Jurkat, Clone E6-1 (cell line): ENCODE data around the gene PADI6.

Source experiments
- DNase-seq: peaks from one replicate; pipeline ENCODE4 v3.0.0-alpha.2; 2011; ENCODE audit warnings: low read depth, low spot score
- H3K4me3 ChIP-seq: 2 replicates; pipeline ENCODE4 v1.5.1; 2011; ENCODE audit warnings: mild to moderate bottlenecking, low read length, control low read depth, moderate library complexity

Gene PADI6

DNA sequence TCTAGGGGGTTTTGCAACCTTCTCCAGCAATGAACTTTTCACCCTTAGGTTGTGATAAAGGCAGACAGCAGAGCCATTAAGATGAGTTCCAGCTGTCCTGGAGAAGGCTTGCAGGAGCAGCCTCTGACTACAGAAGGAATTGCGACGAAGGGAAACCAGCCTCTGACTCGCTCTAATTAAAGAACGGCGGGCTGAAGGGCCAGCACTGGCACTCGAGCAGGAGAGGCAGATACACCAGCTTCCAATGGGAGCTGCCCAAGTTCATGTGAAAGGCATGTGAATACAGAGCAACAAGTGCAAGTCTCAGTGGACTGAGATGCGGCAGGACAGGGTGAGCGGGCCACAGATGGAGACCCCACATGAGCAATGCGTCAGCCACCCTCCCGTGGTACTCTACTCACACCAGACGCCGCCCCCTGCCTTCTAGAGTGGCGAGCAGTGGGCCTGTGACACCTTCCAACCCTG lies 51.8 kb downstream of the PADI6 start:
- H3K4me3 ChIP-seq, result no peak overlapping the region
- no peak for DNase-seq

DNA sequence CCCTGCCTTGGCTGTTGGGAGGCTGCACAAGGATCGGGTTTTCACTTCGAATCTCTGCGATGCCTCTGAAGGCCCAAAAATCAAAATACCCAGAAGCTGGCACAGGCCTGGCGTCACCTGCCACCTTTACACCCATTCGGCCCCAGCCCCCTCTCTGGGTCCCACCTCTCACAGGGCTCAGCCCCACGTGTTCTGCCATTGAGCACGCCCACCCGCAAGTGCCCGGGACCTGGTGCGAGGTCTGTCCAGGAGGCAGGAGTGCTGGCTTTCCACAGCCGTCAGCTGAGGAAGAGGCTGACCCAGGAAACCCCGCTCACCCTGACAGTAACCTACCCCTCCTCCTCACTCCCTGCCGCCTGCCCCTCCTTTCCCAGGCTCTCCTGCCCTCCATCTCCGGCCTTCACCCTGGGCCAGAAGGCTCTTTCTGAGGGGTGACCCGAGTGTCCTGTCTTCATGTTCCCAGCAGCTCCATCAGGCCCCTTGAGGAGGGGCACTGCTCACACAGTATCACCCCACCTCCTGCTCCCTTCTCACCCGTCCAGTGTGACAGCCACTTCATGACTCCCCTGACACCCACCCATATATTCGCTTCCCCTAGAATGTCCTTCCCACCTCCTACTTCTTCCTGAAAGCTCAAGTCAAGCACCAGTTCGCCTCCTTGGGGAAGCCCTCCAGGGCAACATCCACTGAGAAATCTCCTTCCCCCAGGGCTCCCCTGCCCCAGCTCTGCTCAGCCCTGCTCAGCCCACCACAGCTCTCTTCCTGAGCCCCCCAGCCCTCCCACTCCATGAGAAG lies 54.0 kb downstream of the PADI6 start:
- no peak for DNase-seq
- no peak overlapping the region for H3K4me3 ChIP-seq

DNA sequence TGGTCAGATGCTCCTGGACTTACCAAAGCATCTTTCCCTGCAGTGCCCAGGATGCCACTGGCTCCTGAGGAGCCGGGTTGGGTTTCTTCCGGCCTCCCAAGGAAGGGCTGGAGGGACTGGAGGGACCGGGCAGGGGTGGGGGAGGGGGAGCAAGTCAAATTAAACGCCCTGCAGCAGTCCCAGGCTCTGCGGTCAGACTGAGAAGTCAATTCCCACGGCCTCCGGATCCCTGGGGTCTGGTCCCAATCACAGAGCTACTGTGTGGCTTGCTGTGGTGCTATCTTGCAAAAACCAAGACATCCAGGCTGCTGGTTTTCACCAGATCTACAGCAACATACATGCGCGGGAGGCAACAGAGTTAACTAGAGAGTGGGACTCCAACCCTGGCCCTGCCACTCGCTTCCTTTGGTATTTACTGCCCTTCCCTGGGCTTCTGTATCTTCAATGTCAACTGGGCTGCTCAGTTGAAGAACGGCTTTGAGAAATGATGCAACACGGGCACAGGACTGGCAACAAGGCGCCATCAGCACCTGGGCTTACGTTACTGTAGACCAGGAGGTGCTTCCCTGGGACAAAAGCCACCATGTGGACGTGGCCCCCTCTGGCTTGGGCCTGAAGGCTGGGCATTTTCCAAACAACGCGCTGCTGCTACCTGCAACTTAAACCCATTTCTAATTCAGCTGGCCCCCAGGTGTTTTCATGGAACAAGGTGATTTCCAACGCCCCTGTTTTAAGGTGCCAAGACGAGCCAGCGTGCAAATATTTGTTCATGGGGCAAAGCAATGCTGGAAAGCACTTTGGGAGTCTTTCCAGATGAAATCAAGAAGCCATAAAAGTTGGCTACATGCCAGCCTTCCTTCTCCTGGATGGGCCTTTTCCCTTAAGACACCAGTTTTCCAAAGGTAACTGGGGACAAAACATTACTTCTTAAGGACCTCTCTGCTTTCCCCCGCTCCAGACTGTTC lies 56.0 kb downstream of the PADI6 start:
- no peak for DNase-seq
- H3K4me3 ChIP-seq, result no peak overlapping the region

DNA sequence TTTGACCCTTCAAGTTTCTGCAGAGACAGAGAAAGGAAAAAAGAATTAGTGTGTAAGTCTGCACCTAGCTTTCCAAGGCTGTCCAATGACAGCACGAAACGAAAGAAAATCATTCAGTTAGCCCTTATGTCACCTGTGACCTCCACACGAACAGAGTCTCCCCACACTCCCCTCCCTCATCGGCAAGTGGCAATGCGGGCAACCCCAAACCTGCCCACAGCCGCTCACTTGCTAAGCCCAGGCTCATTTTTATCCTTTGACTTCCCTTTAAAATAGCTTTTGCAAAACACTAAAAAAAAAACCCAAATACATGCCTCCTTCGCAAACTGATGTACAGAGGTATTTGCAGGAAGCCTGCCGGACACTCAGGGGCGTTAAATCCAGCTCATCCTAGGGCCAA lies 57.2 kb downstream of the PADI6 start:
- DNase-seq, result no peak
- no peak overlapping the region for H3K4me3 ChIP-seq

DNA sequence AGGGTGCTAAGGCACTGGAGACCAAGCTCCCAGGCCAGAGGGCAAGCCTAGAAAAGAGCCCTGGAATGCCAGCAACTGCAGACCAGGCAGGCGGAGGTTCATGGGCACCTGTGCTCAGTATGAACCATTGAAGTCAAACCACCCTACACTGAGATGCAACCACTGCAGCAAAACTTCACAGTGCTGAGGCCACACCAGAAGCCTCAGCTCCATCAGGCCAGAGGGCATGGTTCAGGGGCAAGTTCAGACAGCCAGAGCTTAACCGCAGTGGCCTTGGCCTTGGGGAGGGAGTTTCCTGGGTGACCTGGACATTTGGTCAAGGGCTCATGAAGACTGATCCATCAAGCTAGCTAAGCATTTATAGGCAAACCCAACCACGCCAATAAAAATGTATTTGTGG lies 60.4 kb downstream of the PADI6 start:
- no peak for DNase-seq
- H3K4me3 ChIP-seq, result no peak overlapping the region

DNA sequence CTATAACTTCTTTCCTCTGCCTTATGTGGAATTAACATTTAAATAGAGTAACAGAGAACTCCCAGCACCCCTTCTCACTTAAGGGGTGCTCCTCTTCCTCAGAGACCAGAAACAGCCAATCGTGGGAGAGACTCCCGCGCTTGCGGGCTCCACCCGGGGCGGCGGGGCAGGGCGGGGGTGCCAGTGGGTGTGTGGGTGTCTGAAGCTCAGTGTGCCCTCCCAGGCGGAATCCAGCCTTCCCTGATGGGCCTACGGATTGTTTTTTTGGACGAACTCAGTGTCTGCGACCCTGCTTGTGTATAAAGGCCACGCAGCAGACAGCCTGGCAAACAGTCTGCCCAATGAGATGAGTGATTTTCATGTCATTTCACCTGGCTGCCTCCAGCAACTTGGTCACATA lies 61.3 kb downstream of the PADI6 start:
- no peak overlapping the region for H3K4me3 ChIP-seq
- DNase-seq, result no peak

DNA sequence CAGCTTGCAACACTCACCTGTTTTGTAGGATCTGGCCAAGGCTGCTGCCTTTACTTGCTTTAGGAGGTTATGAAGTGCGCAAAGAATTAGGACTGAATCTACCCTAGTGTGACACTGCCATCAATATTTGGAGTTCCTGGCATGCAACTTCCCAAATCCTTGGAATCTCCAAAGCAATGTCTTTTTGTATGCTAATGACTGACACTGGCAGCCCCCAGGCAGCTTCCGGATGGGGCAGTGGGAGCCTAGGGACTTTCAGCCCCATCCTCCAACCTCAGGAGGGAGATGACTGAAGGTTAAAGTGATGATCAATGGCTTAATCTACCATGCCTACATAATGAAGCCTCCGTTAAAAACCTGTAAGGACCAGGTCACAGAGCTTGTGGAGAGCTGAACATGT lies 62.0 kb downstream of the PADI6 start:
- DNase-seq, result no peak
- no peak overlapping the region for H3K4me3 ChIP-seq

DNA sequence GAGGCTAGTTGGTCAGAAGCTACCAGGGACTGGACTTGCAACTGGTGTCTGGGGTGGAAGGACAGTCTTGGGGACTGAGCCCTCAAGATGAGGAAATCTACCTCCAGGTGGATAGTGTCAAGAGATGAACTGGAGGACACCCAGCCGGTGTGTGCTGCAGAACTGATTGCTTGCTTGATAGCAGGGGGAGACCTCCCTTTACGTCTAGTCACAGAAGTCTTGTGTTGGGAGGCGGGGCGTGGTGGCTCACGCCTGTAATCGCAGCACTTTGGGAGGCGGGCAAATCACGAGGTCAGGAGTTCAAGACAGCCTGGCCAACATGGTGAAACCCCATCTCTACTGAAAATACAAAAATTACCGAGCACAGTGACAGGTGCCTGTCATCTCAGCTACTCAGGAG lies 62.6 kb downstream of the PADI6 start:
- H3K4me3 ChIP-seq, result no peak overlapping the region
- no peak for DNase-seq

DNA sequence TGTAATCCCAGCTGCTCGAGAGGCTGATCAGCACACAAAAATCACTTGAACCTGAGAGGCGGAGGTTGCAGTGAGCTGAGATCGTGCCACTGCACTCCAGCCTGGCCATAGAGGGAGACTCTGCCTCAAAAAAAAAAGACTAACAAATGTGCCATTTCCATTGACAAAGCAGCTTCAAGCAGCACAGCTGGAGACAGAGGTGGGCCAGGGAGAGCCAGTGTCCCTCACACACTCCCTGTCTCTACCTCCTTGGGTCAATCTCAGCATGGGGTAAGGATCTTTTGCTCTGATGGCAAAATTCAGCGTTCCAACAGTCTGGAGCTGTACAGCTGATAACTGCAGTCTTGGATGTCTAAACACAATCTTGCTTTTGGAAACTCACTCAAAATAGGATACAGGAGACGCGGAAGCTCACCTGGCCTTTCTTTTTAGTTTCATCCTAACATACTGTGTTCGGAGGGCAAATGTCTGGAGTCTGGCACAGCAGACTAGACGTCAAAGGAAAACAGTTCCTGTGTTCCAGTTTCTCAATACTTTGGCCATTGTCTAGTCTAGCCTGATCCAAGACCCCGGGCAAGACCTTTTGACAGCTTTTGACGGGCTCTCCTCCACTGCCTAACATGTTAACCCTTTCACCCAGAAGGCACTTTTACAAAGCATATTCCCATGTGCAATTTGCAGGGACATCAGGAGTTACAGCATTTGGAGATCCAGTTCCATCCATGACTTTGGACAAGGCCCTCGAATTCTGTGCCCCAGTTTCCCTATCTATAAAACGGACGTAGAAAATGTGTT lies 64.6 kb downstream of the PADI6 start:
- H3K4me3 ChIP-seq, result peak overlapping the region; percentile 71
- no peak for DNase-seq

DNA sequence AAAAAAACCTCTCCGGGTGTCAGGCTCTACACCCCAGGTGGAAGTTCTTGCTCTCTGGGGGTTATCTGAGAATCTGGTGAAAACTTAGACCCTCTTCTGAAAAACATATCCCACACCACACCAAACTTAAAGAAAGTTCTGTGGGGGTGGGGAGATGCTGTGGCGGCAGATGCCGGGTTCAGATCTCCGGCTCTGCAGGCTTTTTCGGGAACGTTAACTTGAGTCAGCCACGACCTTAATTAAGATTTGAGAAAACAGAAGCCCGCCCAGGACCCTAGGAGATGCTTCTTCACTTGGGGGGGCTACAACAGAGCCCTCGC lies 65.2 kb downstream of the PADI6 start:
- DNase-seq, result no peak
- peak overlapping the region; percentile 71 for H3K4me3 ChIP-seq

DNA sequence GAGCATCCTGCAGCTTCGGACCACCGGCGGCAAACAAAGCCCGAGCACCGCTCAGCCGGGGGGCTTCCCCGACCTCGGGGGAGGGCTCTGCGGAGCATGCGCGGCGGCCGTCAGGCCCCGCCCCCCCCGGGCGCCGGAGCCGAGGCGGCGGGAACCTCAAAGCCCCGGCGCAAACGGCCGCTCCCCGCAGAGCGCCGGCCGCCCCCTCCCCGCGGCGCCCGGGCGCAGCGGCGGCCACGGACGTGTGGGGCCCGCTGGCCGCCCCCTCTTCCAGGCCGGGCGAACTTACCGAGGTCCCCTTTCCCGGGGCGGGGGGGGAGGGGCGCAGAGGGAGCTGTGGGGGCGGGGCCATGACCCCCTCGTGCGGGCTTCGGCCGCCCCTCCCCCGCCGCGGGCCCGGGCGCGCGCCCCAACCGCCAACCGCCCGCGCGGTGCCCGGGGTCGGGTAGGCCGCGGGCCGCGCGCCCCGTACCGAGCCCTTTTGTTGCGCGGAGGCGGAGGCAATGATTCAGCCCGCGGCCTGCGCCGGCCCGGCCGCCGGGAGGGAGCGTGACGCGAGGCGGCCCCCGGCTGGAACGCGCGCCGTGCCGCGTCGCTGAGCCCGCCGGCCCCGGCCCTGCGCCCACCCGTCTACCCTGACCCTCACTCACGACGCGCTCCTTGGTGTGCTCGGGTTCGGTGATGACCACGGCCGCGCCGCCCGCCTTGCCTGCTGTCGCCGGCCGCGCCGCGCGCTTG lies 65.8 kb downstream of the PADI6 start:
- no peak for DNase-seq
- H3K4me3 ChIP-seq, result peak overlapping the region; percentile 89

DNA sequence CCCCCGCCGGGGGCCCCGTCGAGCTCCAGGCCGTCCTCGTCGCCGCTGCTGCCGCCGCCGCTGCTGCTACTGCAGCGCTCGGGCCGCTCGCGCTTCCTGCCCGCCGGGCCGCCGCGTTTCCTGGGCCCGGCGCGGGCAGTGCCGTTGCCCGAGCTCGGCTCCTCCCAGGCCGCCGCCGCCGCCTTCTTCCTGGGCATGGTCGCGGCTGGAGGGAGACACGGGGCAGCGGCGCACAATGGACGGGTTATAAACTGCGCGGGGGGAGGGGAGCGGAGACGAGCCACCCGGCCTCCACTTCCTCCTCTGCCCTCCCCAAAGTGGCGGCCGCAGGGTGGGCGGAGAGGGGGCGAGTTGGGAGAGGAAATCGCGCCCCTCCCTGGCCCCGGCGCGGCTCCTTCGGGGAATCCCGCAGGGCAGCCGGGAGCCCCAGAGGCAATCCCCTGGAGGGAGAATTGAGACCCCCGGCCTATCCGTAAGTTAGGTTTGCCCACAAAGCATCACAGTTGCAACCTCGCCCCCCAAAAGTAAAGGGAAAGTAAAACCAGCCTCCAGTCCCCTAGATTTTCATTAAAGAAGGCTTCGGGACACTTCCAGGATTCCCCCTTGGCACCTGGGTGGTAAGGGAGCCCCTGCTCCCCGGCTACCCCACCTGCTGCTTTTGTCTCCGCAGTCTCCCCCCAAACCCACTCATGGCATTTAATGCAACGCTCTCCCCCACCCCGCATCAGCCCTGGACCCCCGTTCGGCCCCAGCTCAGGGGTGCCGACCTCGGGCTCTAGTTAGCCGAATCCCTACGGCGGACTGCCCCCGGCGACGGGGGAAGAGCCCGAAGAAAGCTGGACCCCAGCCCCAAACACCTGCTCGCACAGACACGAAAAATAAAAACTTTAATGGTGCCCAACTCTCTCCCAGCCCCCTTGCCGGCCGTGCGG lies 66.6 kb downstream of the PADI6 start:
- peak; percentile 52 for DNase-seq
- H3K4me3 ChIP-seq, result peak overlapping the region; percentile 89

DNA sequence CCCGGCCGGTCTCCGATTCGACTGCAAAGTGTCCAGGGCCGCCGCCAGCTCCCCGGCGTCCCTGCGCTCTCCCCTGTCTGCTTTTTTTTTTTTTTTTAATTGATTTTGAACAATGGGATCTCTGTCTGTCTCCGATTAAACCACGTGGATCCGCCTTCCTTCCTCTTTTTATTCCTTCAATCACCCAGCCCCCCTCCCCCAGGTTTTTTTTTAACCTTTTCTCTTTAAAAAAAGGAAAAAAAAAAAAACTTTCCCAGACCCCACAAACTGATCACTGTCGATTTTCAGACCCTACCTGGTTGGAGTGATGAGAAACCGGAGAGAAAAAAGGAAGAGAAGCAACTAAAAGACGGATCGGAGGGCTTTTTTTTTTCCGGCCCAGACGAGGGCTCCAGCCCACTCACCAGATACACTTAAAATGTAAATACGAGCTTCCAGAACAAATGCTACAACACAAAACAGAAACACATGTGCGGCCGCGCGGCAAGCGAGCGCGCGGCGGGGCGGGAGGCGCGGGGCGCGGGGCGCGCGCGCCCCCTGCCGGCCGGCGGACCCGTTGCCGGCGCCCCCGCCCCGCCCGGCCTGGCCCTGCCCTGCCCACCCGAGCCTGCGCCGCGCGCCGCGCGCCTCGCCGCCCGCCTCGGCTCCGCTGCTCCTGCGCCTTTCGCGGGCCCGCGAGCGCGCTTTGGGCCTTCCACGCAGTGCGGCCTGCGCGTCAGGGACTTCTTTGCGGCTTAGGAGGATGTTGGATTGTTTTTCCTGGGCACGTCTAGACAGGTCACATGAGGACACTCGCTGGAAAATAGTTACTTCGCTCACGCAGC lies 67.5 kb downstream of the PADI6 start, which contains the start of gene RCC2:
Gene RCC2, minus strand, starts transcription at position 428 of the 824 bp plus-strand sequence. CDS start 1,163 bp downstream, outside the sequence.
- peak; percentile 80 for DNase-seq
- peak within 1 kb of the TSS; percentile 89 for H3K4me3 ChIP-seq

DNA sequence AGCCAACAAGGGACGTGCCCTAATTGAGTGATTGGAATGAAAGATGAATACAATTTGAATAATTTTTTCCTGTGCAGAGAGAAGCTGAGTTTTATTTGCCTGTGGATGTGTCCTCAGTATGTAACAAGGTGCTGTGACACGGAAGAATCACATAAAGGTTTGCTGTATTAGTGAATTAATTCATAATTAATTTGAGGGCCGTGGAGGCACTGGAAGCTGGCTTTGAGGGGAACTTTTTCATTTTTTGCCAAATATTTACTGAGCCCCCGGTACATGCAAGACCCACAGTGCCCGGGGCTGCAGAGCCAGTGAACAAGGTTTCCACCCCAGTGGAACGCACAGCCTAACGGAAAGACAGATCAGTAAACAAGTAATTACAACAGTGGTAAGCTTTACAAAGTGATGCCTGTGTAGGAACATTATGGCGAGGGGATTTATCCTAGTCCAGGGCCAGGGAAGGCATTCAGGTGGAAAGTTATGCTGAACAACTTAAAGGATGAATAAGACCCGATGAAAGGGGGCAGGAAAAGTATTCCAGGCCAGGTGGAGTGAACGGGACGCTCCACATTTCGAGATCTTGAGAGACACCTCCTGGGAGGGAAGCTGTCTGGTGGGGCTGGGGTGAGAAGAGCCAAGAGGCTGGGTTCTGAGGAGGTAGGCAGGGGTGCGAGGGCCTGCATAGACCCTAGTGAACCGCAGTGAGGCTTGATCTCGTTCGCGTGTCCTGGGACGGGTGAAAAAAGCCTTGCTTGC lies 68.3 kb downstream of the PADI6 start:
- no peak for DNase-seq
- peak overlapping the region; percentile 63 for H3K4me3 ChIP-seq

DNA sequence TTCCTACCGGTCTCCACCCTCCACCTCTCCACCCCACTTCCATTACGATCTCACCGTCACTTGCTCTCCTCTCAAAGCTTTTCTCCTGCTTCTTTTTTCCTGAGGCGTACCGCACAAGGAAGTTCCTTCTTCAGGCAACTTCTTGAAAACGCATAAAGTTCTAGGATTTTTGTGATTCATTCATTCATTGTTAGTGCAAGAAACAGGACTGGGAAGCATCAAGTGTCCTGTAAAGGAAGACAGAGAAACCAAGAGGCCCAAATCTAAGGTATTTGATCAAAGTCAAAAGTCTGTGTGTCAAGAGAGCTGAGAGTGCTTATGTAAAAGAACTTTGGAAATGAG lies 68.8 kb downstream of the PADI6 start:
- no peak for DNase-seq
- H3K4me3 ChIP-seq, result no peak overlapping the region

DNA sequence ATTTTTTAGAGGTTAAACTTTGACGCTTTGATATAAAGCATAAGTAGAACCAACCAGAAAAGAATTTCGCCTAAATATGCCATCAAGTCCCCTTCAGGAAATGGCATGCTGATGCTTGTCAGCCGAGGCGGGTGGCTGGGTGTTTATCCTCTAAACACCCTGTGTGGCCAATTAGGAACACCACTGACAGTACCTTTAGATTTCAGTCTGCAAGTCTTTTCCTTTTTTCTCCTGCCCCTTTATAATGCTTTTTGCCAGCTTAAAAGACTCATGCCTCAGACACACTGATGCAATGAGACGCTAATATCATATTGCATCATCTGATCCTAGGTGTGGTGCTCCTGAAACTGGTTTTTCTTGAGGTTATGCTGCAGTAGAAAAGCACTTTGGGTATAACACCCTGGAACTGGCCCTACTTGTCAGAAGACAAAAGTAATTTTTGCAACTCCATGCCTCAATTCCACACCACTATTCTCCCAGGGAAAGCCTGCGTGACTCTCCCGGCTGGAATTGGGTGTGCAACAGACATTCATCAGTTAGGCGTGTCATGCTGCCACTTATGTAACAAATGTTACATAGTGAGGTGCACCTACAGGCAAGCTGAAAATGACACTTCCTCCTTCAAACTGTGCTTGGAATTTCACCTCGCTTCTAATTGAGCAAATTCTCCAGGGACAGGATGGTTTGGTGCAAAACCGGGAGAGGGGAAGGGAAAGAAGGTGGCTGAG lies 69.4 kb downstream of the PADI6 start:
- no peak for DNase-seq
- H3K4me3 ChIP-seq, result no peak overlapping the region
